A673 (cell line): ENCODE measurements around the gene DLG2. TPM values are rescaled to one million over a fixed set of nuclear protein-coding genes. Genes with fewer than 3 reads are reported as not detected.

Source experiments
- BruUV-seq: library from RNA; stranded (reverse); fragments of 400-500 nt; replicated peaks from 2 replicates; lab custom pipeline; 2021; lab: Mats Ljungman, UMichigan
- CTCF ChIA-PET: fragments of 300-600 bp; sonication (Branson Sonifier 250); formaldehyde crosslinking; loops from one replicate; lab custom pipeline; 2022; ENCODE audit warnings: antibody characterized with exemption; lab: Charles Lee
- POLR2A ChIA-PET: fragments of 300-600 bp; sonication (Branson Sonifier 250); formaldehyde crosslinking; loops from one replicate; lab custom pipeline; 2022; ENCODE audit warnings: antibody characterized with exemption; ENCODE audit not compliant: low non-redundant PET; lab: Charles Lee
- DNase-seq: peaks from one replicate; pipeline ENCODE4 v3.0.0-alpha.2; 2015; ENCODE audit warnings: low spot score
- H3K27ac ChIP-seq: fragments of 200-600 bp; sonication (generic); 2 replicates; pipeline ENCODE4 v1.5.1; 2016; ENCODE audit warnings: mixed run types, low read depth, mild to moderate bottlenecking, mixed read lengths, antibody characterized with exemption, low read length; ENCODE audit not compliant: poor library complexity, severe bottlenecking
- H3K27me3 ChIP-seq: fragments of 200-600 bp; sonication (generic); replicated peaks from 2 replicates; pipeline ENCODE4 v1.6.1; 2017; ENCODE audit warnings: mixed run types, low read depth, mild to moderate bottlenecking, mixed read lengths, antibody characterized with exemption, low read length; ENCODE audit not compliant: insufficient read depth, poor library complexity
- H3K36me3 ChIP-seq: fragments of 200-600 bp; sonication (generic); 2 replicates; pipeline ENCODE4 v1.6.1; 2016; ENCODE audit warnings: mixed run types, mild to moderate bottlenecking, mixed read lengths, antibody characterized with exemption, low read length; ENCODE audit not compliant: insufficient read depth, poor library complexity, severe bottlenecking
- H3K4me1 ChIP-seq: fragments of 200-600 bp; sonication (generic); 2 replicates; pipeline ENCODE4 v1.6.1; 2017; ENCODE audit warnings: mixed run types, mild to moderate bottlenecking, mixed read lengths, antibody characterized with exemption, low read length; ENCODE audit not compliant: insufficient read depth, poor library complexity, severe bottlenecking
- H3K4me3 ChIP-seq: fragments of 200-600 bp; sonication (generic); 2 replicates; pipeline ENCODE4 v1.5.1; 2016; ENCODE audit warnings: low read depth, mixed run types, mild to moderate bottlenecking, mixed read lengths, low read length; ENCODE audit not compliant: poor library complexity, severe bottlenecking
- H3K9me3 ChIP-seq: fragments of 200-600 bp; sonication (generic); 2 replicates; pipeline ENCODE4 v1.6.1; 2016; ENCODE audit warnings: mixed run types, low read depth, mild to moderate bottlenecking, mixed read lengths, antibody characterized with exemption, low read length; ENCODE audit not compliant: poor library complexity, severe bottlenecking
- EZH2 ChIP-seq: fragments of 200-600 bp; sonication (generic); IDR thresholded peaks from 2 replicates; pipeline ENCODE4 v1.6.1; 2017; ENCODE audit warnings: borderline replicate concordance, low read depth, mild to moderate bottlenecking, mixed read lengths, antibody characterized with exemption, low read length; ENCODE audit not compliant: poor library complexity, severe bottlenecking
- intact Hi-C: fragments of 100-400 bp; cut with micrococcal nuclease; formaldehyde crosslinking; loops from one replicate; pipeline ENCODE4 v1.10.0; 2022; ENCODE audit not compliant: unreplicated experiment
- total RNA-seq: library from RNA; stranded (reverse); gene quantifications from 2 replicates; pipeline ENCODE4 v1.2.3, GENCODE V29; 2021
- TF ChIP-seq, protein P1 (sequence below): fragments of 300-800, 200-600 bp; sonication (generic); conservative IDR thresholded peaks from 2 replicates; pipeline ENCODE4 v1.5.1; 2017; ENCODE audit warnings: low read depth, mild to moderate bottlenecking, antibody characterized with exemption, low read length, moderate library complexity, mixed read lengths

DLG2 gene
- total RNA-seq, 1 experiment from 2014 or later: 277 TPM

DNA sequence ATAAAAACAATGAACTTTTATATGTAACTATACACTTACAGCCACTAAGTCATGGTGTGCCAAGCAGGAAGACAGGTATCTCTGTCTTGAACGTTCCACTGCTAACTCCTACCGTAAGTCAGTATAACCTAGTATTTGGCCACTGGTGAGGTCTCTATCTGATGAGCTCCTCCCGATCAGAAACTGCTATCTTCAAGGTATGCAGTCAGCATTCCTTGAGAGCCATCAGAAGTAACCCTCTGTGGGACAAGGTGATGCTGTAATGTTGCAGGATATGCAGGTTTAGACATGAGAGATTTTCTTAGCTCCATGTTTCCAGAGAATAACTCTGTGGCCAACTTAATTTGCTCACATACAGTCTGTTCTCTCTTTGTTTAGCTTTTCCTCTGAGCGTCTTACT is 1943.1 kb downstream of the DLG2 start:
- no peak for DNase-seq
- Histone ChIP-seq H3K4me3 (no peak overlapping the region), H3K36me3 (peaks cover 26% of the 10 kb centered on the region), H3K27ac (no peak overlapping the region), H3K4me1 (peaks cover 65% of the 10 kb centered on the region), H3K27me3 (no peaks in the 10 kb centered on the region), H3K9me3 (no peaks in the 10 kb centered on the region)
- CTCF ChIA-PET: no interaction called here
- intact Hi-C loops: no loop called here
- TF ChIP-seq, protein P1, sequence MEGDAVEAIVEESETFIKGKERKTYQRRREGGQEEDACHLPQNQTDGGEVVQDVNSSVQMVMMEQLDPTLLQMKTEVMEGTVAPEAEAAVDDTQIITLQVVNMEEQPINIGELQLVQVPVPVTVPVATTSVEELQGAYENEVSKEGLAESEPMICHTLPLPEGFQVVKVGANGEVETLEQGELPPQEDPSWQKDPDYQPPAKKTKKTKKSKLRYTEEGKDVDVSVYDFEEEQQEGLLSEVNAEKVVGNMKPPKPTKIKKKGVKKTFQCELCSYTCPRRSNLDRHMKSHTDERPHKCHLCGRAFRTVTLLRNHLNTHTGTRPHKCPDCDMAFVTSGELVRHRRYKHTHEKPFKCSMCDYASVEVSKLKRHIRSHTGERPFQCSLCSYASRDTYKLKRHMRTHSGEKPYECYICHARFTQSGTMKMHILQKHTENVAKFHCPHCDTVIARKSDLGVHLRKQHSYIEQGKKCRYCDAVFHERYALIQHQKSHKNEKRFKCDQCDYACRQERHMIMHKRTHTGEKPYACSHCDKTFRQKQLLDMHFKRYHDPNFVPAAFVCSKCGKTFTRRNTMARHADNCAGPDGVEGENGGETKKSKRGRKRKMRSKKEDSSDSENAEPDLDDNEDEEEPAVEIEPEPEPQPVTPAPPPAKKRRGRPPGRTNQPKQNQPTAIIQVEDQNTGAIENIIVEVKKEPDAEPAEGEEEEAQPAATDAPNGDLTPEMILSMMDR: no peak
- TF ChIP-seq EZH2: no peak
- POLR2A ChIA-PET: no interaction called here
- BruUV-seq: no TSS peak

DNA sequence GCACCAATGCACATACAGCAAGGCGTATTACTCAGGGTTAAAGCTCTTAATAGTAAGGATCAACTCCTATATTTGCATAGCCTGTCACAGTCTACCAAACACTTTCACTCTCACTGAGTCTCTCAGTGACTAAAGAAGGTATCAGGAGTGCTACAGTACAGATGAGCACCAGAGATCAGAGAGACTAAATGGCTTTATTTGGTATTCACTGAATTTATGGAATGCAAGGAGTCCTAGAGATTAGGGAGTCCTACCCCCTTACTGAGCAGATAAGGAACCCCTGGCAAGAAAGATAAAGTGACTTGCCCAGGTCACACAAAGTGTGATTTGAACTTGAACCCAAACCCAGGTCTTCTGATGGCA is 1944.6 kb downstream of the DLG2 start:
- Histone ChIP-seq H3K27ac (peak overlapping the region; percentile 66), H3K4me1 (peaks cover 64% of the 10 kb centered on the region), H3K36me3 (peaks cover 18% of the 10 kb centered on the region), H3K27me3 (no peaks in the 10 kb centered on the region), H3K4me3 (peak overlapping the region; percentile 43), H3K9me3 (no peaks in the 10 kb centered on the region)
- CTCF ChIA-PET: interaction anchor here (1.1 kb wide), 1 partner anchor 12 kb away, joined by 4 read pairs; no protein-coding TSS in a partner anchor
- BruUV-seq: no TSS peak
- POLR2A ChIA-PET: no interaction called here
- intact Hi-C loops: no loop called here
- DNase-seq: no peak
- TF ChIP-seq, protein P1: no peak
- TF ChIP-seq EZH2: no peak

DNA sequence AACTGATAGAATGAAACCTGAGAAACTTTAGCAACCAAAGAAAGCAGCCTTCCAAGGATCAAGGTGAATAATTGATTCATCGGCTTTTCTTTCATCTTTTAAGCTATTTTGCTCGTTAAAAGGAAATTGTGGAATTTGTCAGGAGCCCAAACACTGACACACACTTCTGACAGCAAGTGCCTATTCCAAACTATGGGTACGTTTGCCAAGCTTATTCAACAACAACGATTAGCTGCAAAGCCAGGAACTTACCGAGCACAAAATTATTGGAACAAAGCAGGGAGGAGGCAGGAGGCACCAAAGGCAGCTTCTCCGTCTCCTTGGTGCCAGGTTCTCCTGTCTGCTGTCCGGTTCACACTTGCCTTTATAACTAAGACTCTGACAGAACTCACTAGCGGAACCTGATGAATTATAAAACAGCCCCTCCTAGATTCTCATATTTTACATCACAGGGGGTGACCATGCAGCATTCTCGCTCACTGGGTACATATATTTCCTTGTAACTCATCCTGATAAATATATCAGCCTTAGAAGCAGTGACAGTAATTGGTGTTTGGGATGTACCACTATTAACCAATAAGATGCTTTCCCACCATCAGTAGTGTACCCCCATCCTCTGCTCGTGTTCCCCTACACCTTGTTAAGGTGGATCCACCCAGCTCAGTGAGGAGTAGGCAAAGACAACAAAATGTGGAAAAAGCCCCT is 1945.1 kb downstream of the DLG2 start:
- peak; percentile 39 for DNase-seq
- no TSS peak for BruUV-seq
- TF ChIP-seq, protein P1: no peak
- TF ChIP-seq EZH2: no peak
- Histone ChIP-seq H3K27me3 (no peaks in the 10 kb centered on the region), H3K9me3 (no peaks in the 10 kb centered on the region), H3K27ac (peak overlapping the region; percentile 66), H3K4me1 (peaks cover 68% of the 10 kb centered on the region), H3K36me3 (peaks cover 13% of the 10 kb centered on the region), H3K4me3 (peak overlapping the region; percentile 43)
- POLR2A ChIA-PET: no interaction called here
- CTCF ChIA-PET: interaction anchor here (1.9 kb wide), 1 partner anchor 12 kb away, joined by 7 read pairs; no protein-coding TSS in a partner anchor
- intact Hi-C loops: no loop called here
